Mesothelial cell of epicardium (in vitro differentiated cells): ENCODE results near the gene GNAZ. TPM values are rescaled to one million over a fixed set of nuclear protein-coding genes. Genes with fewer than 3 reads are reported as not detected.

Experiments used
- DNase-seq, 2 experiments: peaks; one replicate each; pipeline ENCODE4 v3.0.0; 2021; ENCODE audit warnings: low spot score in 2 of 2; ENCODE audit not compliant: unreplicated experiment in 2 of 2
- H3K27ac Mint-ChIP-seq: 2 replicates; pipeline ENCODE4 v1.8.0; 2021; ENCODE audit warnings: mixed read lengths
- H3K27me3 Mint-ChIP-seq: 2 replicates; pipeline ENCODE4 v1.8.0; 2021; ENCODE audit warnings: low read depth, mixed read lengths
- H3K36me3 Mint-ChIP-seq: 2 replicates; pipeline ENCODE4 v1.8.0; 2021; ENCODE audit warnings: mixed read lengths
- H3K4me1 Mint-ChIP-seq: 2 replicates; pipeline ENCODE4 v1.8.0; 2021; ENCODE audit warnings: mixed read lengths
- H3K4me3 Mint-ChIP-seq: 2 replicates; pipeline ENCODE4 v1.8.0; 2021; ENCODE audit warnings: mild to moderate bottlenecking, moderate library complexity, mixed read lengths
- H3K9me3 Mint-ChIP-seq: 2 replicates; pipeline ENCODE4 v1.8.0; 2021; ENCODE audit warnings: mixed read lengths
- CTCF ChIP-seq: fragments of 200-600 bp; sonication (generic); IDR thresholded peaks from one replicate; pipeline ENCODE4 v1.5.0; 2021; ENCODE audit warnings: antibody characterized with exemption; ENCODE audit not compliant: unreplicated experiment
- total RNA-seq: library from RNA; stranded (reverse); gene quantifications from 3 replicates; pipeline ENCODE4 v1.2.1, GENCODE V29; 2021

The GNAZ gene
- total RNA-seq, 1 donor from 2014 or later, result 6.5 TPM

DNA sequence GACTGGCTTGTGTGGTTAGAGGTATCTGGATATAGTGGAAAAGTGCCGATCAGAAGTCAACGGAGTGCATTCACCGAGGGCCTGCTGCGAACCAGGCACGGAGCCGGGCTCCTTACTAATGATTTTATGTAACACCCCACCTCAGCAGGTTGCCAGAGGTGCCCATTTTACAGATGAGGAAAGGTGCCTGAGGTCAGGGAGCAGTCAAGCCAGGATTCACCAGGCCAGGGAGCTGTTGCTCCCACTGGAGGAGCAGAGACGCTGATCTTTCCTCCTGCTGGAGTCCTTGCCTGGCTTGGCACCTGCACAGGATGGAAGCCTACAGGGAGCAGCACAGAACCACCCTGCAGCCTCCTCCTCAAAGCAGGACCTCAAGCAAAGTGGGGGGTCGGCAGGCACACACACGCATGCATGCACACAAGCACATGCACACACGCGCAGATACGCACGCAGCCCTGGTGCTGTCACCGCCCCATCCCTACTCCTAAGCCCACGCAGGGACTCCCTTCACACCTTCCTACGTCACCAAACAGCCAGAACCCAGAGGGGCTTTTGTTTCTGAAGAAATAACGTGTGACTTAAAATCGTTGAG lies 55.3 kb downstream of the GNAZ start:
- H3K4me1 Mint-ChIP-seq, result peaks cover 4% of the 10 kb centered on the region
- H3K27ac Mint-ChIP-seq, result no peak overlapping the region
- H3K9me3 Mint-ChIP-seq, result no peaks in the 10 kb centered on the region
- no peaks in the 10 kb centered on the region for H3K36me3 Mint-ChIP-seq
- no peak for DNase-seq
- H3K27me3 Mint-ChIP-seq, result peaks cover 2% of the 10 kb centered on the region
- no peak for TF ChIP-seq CTCF
- H3K4me3 Mint-ChIP-seq, result no peak overlapping the region

GRCh38 chr22:23126165-23127054 lies 56.1 kb downstream of the GNAZ start:
- Mint-ChIP-seq H3K36me3 (no peaks in the 10 kb centered on the region), H3K27me3 (peaks cover 2% of the 10 kb centered on the region), H3K9me3 (no peaks in the 10 kb centered on the region), H3K27ac (no peak overlapping the region), H3K4me3 (no peak overlapping the region), H3K4me1 (peaks cover 4% of the 10 kb centered on the region)
- TF ChIP-seq CTCF, result no peak
- DNase-seq, result no peak

- H3K27me3 Mint-ChIP-seq, result peaks cover 2% of the 10 kb centered on the region
- no peak for DNase-seq
Measured at GRCh38 chr22:23127055-23127756, 56.9 kb downstream of the GNAZ start.

DNA sequence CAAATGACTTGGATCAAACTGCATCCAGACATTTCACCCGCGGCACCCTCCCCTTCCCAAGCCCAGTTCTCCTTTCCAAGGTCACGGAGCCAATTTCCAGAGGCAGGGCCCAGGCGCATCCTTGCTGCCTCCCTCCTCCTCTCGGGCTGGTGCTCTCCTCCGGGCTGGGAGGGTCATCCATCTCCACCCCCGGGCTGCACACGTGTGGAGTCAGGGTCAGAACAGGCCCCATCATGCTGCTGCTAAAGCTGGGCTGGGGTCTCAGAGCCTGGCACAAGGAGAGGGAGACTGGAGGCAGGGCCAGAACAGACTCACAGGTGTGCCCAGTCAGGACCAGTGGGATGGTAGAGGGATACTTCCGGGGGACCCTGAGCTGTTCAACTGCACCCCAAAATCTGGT lies 57.5 kb downstream of the GNAZ start:
- Mint-ChIP-seq H3K27me3 (peaks cover 2% of the 10 kb centered on the region), H3K36me3 (no peaks in the 10 kb centered on the region), H3K4me3 (no peak overlapping the region), H3K4me1 (peaks cover 4% of the 10 kb centered on the region), H3K9me3 (no peaks in the 10 kb centered on the region), H3K27ac (no peak overlapping the region)
- TF ChIP-seq CTCF, result no peak
- no peak for DNase-seq

More at GRCh38 chr22:23127055-23127756, 56.9 kb downstream of the GNAZ start:
- TF ChIP-seq CTCF, result no peak
- Mint-ChIP-seq H3K36me3 (no peaks in the 10 kb centered on the region), H3K4me3 (no peak overlapping the region), H3K4me1 (peaks cover 4% of the 10 kb centered on the region), H3K27ac (no peak overlapping the region), H3K9me3 (no peaks in the 10 kb centered on the region)

DNA sequence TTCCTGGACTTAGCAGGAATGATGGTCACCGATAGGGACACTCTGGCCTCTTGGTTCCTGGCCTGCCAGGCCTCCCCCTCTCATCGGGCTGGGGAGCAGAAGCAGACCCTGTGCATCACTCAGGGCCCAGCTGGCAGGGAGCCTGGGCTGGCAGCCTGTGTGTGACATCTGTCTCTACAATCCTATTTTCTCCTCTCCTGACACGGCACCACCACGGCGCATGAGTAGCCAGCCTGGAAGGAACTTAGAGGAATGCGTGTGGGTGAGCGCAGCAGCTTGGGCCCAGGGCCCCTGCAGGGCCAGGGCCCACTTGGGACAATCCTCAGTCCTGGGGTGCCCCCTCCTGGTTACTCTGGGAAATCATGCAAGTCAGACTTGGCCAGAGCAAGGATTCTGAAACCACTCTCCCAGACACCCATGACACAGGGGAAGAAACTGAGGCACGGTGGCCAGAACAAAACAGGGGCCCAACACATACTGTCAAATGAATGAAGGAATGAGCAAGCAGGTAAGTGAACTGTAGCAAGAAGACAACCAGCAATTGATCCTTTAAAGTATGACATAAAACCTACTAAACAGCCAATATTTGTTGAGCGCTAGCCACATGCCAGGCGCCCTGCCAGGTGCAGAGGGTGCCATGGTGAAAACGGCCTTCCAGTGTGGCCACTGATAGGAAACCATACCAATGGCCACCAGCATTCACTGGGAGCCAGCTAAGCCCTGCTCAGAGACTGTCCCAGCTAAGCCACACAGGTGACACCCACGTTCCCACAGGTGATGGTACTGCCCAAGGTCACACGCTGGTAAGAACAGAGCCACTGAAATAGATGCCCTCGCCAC lies 58.2 kb downstream of the GNAZ start:
- H3K9me3 Mint-ChIP-seq, result no peaks in the 10 kb centered on the region
- peak; percentile 80 for TF ChIP-seq CTCF
- H3K27ac Mint-ChIP-seq, result no peak overlapping the region
- H3K4me3 Mint-ChIP-seq, result no peak overlapping the region
- H3K27me3 Mint-ChIP-seq, result peaks cover 2% of the 10 kb centered on the region
- no peaks in the 10 kb centered on the region for H3K36me3 Mint-ChIP-seq
- H3K4me1 Mint-ChIP-seq, result peaks cover 4% of the 10 kb centered on the region
- DNase-seq, result peak; percentile 63 to 91
